Activated CD4-positive, alpha-beta T cell treated with anti-CD3 and anti-CD28 coated beads, Interleukin-2, amount 50 U/mL, for 1 hour (primary cell): ENCODE results near the gene CSNK2A2.

Experiments
- DNase-seq: peaks from one replicate; pipeline ENCODE4 v3.0.0-alpha.2; 2020

Gene CSNK2A2

DNA sequence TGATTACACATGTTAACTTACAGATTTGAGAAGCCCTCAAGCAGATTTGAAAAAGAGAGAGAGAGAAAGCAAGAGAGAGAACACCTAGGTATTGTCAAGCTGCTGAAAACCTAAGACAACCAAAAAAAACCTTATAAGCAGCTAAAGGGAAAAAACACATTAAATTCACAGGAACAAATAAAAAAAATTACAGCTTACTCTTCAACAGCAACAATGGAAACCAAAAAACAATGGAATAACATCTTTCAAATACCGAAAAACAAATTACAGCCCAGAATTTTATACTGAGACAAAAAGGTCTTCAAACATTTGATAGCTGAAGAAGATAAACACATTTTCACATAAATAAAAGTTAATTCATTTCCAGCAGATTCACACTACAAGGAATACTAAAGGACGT is 60.3 kb downstream of the CSNK2A2 start:
- no peak for DNase-seq

DNA sequence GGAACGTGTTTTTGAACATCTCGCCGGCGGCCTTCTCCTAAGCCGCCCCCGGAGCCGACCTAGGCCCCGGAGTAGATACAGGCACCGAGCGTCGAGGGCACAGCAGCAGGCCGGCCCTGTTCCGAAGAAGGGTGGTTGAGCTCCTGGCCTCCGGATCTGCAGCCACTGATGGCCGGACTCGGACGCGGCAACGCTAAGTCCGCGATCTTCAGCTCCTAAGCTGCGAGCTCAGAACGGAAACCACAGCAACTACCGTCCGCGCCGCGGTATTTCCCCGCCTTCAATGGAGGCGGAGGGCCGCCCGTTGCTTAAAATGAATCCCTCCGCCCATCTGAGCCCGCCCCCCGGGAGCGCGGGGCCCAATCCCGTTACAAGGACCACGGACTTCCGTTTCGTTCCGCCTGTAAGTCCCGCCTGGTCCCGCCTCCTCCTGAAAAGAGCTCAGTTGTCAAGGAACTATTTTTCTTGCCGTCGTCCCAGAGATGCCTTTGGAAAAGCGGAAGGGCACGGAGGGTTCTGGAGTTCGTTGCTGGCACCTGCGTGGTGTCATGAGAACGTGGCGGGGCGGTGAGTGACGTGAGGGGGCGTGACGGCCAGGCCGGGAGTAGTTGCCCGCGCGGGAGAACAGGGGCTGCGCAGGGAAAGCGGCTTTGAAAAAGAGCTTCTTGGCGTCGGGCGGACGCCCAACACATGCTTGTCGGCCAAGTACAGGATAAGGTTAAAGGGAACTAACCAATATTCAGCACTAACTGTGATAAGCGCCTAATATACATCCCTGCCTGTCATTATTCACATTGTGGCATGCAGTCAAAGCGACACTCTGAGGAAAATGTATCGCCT is 68.6 kb downstream of the CSNK2A2 start, which contains the start of gene CFAP20:
CFAP20 (minus strand) TSS at position 285 of the 840 bp plus-strand sequence; CDS start at position 19, 266 bp downstream.
- DNase-seq, result peak; percentile 95

DNA sequence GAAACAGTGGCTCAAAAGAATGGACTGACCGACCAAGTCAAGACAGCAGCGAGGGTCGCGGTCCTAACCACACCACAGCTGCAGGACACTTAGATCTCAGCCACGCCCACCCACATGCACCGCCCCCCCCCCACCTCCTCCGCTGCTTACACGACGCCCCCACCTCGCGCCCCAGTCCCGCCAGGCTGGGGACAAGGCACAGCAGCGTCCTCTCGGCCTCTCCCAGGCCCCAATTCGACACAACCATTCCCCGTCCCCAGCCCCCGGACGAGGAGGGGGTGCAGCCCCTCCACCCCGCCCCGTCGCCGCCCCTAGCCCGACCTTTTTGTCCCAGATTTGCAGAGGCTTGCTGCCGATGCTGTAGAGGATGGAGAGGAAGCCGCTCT is 69.2 kb downstream of the CSNK2A2 start:
- DNase-seq, result peak; percentile 22

DNA sequence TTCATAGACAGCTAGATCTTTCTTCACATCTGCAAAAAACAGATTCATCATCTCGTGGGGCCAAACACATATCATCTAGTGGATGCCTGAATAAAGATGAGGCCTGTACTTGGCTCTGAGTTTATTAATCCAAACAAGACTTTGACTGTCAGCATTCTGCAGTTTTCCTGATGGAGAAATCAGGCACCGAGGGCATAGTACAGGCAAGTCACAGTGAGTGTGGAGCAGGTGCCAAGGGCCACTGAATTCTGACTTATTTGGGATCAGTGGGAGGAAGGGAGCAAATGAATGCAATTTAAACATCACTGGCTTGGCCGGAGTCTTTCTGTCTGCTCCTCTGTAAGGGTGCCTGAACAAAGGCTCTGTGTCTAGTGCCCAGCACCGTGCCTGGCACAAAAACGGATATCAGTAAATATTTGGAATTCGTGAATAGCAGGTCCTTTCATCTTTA is 69.7 kb downstream of the CSNK2A2 start:
- no peak for DNase-seq

DNA sequence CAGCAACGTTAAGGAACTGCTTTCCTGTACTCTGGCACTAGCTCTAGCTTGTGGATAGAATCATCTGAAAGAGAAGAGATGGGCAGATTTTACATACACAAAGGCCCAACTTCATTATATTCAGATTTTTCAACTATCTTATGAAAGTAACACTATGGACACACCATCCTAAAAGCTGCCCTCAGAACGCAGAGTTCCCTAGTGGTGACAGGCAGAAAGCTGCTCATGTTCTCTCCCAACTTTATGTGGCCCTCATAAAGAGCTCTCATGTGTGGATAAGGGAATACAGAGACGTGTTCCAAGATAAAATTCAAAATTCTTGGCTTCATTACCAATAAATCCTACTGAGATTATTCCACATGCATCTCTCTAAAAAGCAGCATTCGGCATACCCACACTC is 70.3 kb downstream of the CSNK2A2 start:
- DNase-seq, result no peak

DNA sequence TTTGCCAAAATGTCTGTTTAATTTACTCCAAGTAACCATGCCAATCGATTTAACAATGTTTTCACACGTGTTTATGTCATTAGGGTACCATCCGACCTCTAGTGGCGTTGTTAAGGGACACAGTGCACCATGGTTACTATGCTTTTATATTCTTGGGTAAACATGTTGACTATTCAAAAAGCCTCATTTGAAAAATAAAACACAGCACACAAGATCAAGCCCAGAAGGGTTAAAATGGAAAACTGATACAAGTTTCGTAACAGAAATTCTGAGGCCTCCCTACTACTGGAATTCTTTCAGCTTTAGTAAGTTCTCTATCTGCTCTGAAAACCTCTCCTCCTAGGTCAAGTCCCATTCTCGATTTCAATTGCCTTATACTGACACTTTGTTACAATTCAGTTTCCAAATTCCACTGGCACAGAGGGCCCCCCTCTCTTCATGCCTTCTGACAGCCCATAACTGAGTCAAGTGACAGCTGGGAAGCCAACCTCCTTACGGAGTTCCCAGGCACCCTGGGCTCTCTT is 70.8 kb downstream of the CSNK2A2 start:
- DNase-seq, result peak; percentile 21

DNA sequence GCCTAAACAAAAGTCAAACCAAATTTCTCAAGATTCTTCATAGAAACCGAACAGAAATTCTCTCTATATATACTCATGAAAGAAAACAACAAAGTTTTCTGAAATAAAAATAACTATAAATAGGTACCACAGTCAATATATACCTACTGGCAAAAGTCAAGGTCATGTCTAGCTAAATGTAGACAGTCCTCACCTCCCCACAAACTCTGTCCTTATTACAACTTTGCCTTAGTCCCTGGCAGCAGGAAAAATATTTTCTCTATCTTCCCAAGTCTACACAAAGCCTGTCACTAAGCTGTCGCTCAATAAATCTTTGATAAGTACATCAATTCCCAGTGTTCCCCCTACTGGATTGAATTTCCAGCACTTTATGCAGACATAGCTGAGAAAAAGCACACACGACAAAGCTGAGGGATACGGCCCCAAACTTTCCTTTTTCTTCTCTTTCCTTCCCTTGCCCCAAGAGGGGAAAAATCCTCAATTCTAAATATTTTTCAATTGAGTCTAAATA is 71.4 kb downstream of the CSNK2A2 start:
- DNase-seq, result no peak

DNA sequence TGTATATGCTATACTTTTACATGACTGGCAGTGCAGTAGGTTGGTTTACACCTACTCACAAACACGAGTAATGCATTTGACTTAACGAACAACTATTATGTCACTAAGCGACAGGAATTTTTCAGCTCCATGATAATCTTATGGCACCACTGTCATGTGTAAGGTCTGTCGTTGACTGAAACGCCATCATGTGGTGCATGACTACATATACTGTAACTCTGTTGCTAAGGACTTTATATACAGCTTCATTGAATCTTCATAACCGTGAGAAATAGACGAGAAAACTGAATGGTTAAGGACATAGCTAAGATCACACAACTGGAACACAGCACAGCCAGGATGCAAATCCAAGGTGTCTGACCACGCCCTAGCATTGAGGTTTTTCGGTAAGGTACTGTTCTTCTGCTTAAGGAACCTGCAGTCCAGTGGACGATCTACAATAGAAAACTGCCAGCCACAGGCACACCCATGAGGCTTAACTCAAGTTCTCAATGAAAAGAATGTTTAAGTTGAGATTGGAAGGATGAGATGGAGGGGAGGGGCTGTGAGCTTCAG is 72.0 kb downstream of the CSNK2A2 start:
- DNase-seq, result no peak

DNA sequence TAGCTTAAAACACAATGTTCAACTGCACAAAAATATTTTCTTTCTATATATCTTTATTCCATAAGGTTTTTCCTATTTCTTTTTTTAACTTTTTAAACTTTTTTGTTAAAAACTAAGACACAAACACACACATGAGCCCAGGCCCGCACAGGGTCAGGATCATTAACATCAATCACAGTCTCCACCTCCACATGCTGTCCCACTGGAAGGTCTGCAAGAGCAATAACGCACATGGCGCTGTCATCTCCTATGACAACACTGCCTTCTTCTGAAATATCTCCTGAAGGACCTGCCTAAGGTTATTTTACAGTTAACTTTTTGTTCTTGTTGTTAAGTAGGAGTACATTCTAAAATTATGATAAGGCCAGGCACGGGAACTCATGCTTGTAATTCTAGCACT is 72.9 kb downstream of the CSNK2A2 start:
- no peak for DNase-seq

DNA sequence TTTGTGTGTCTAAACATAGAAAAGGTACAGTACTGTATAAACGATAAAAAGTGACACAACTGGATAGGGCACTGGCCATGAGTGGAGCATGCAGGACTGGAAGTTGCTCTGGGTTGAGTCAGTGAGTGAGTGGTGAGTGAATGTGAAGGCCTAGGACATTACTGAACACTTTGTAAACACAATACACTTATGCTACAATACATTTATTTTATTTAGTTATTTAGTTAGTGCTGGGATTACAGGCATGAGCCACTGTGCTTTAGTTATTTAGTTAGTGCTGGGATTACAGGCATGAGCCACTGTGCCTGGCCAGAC is 73.3 kb downstream of the CSNK2A2 start:
- DNase-seq, result no peak

DNA sequence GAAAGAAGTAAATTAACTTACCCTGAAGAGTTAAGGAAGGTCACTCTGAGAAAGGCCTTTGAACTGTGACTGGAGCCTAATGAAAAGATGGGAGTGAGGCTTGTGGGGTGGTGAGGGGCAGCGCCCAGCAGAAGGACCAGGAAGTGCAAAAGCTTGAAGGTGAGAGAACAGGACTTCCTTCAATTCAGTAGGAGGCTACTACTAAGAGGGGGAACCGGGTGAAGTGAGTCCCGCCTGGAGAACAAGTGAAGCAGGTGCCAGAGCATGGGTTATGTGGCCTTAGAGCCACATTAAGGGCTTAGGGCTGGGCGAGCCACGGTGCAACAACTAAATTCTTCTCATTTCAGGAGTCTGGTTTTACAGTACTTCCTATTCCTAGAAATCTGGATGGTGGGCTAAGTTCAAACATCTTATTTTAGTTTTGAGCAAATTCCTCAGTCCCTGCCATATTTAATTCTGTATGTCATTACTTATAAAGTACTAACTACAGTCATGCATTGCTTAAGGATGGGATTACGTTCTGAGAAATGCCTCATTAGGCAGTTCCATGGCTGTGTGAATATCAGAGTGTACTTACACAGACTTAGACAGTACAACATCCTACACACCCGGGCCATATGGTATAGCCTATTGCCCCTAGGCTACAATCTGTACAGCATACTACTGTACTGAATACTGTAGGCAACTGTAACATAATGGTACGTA is 73.9 kb downstream of the CSNK2A2 start:
- DNase-seq, result no peak

DNA sequence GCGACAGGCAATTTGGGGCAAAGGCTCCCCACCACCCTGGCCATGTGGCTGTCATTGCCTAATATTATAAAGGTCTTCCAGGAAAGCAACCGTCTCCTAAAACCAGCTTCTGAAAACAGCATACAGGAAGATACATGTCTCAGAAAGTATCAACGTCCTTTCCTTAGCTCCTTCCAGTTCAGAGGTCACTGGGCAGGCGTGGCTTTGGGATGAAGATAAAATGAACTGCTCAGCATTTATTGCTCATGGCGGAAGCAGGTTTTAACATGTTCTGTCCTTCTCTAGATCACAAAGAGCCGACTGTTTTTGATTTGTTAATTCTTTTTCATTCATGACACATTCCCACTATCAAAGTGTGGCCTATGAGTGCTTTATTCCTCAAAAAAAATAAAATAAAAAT is 76.8 kb downstream of the CSNK2A2 start:
- DNase-seq, result no peak

DNA sequence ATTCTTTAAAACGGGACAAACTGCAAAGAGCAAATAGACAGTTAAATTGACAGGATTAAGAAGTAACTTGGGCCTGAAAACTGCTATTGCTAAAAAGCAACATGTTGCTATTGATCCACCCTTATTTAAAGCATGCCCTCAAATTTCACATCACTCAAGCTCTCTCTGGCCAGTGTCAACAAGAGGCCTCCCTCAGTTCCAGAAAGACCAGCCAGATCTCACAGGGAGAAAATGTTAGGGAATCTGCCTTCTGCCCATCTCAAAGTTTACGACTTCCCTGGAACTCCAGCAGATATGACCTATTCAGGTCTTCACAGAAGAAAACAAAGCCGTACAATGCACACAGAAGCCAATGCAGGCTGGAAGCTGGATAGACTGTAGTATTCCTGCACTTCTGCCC is 77.7 kb downstream of the CSNK2A2 start:
- no peak for DNase-seq

DNA sequence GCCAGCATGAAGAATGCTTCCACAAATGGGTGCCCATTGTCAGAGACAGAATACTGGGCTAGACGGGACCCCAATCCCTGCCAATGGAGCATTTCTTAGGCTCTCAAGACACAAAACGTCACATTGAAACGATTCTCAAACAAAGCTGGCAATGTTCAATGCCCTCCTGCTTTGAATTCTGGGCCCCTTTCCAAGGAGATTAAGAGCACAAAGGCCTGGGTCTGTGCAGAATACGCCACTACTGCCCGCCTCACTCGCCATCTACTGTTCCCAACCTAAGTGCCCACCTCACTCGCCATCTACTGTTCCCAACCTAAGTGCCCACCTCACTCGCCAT is 78.4 kb downstream of the CSNK2A2 start:
- DNase-seq, result no peak

DNA sequence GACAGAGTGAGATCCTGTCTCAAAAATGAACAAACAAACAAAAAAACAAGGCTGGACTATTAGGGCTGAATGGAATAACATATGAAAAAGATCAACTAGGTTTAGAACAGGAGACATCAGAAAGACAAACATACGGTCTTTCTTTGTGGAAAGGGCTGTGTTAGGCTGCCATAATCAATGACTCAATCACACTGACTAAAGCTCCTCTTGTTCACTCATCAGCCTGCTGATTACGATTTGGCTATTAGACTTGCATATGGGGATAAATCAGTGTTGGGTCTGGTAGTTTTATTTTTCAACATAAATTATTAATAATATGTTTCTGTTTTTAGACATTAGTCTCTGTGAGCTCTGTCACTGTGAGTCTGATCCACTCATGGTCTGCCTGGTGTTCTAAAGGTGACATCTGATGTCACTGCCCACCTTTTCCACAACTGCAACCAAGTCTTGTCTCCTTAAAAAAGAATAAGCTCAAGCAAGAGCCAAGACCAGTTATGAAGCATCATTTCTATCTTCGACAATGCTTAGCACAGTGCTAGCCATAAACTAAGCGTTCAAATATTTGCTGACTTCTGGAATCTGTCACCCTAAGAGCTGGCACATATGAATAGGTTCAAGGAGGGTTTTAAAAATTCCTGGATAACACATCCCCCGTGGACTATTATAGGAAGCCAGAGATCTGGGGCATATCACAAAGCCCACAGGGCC is 79.0 kb downstream of the CSNK2A2 start:
- no peak for DNase-seq

DNA sequence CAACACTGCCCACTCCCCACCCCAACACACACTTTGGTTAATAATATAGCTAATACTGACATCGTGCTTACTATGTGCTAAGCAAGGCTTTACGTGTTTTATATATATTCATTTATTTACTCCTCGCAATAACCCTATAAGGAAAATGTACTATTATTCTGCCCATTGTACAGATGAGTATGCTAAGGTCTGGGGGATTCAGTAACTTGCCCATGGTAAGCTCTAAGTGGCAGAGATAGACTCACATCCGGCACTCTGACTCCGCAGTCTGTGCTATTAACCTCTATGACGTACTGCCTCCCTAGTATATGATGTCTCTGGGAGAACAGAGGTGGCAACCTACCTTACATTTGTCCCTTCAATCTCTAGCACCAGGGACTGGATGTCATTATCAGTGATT is 81.4 kb downstream of the CSNK2A2 start:
- DNase-seq, result no peak

DNA sequence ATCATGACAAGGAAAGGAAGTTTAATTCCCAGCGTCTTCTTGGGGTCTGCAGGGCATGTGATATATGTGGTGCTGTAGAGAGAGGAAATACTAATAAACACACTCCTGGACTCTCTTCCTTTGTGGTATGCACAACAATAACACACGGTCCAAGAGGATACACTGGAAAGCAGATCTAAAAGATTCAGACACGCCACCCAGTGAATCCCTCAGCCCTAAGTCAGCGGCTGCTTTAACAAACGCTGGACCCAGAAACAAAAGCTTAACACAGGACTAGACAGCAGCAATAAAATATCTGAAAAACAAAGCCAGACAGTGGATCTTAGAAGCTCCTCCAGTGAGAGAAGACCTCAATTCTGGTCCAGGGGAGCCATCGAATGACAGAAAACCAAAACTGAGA is 81.8 kb downstream of the CSNK2A2 start:
- DNase-seq, result no peak

DNA sequence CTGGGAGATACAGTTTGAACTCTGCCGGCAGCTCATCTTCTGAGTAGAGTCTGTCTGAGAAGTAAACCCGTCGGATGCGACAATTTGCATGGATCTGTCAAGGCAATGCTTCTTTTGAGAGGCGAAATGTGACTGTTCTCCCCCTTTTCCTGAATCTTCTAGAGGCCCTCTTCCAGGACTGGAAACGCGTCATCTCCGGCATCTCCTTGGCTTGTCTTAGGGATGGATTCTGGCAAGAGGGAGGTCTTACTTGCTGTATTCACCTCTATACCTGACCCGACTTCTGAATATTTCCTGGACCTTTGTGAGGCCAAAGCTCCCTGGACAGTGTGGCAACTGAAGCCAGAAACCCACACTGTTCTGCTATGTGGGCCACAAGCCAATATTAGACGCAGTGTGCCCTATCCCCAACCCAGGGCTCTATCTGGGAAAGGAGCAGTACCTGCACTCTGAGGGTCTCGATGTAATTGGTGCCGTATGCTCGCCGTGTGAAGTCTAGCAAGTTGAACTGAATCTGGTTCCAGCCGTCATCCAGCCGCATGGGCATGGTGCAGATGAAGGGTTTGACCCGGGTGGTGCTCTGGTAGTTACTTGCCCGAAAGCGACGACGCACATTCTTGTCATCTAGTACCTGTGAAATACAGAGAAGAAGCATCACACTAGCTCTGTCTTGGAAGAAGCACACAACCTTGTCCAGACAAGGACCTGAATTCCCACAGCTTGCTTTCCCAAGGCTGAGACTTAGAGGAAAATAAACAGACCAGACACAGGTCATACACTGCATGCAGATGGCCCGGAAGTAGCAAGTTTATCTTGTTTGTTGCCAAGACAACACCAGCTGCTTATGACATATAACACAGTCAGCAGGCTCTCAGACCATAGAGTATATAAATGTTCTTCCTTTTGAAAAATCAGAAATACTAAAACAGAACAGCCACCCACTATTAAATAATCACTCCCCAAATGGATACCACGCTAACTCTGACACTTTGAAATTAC is 82.8 kb downstream of the CSNK2A2 start:
- DNase-seq, result no peak

DNA sequence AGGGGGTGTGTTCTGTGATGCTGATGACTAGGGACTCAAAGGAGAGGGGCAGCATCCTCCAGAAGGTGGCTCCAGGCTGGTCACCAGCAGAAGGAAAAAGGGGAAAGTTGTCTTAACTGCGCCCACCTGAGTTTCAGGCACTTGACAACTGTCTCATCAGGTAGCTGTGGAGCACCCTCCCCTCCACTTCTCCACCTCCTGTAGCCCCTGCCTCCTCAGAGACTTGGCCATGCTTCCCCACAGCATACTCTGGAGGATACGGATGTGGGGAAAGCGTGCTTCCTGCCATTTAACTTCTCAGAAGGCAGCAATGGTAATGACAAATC is 86.6 kb downstream of the CSNK2A2 start:
- DNase-seq, result no peak

DNA sequence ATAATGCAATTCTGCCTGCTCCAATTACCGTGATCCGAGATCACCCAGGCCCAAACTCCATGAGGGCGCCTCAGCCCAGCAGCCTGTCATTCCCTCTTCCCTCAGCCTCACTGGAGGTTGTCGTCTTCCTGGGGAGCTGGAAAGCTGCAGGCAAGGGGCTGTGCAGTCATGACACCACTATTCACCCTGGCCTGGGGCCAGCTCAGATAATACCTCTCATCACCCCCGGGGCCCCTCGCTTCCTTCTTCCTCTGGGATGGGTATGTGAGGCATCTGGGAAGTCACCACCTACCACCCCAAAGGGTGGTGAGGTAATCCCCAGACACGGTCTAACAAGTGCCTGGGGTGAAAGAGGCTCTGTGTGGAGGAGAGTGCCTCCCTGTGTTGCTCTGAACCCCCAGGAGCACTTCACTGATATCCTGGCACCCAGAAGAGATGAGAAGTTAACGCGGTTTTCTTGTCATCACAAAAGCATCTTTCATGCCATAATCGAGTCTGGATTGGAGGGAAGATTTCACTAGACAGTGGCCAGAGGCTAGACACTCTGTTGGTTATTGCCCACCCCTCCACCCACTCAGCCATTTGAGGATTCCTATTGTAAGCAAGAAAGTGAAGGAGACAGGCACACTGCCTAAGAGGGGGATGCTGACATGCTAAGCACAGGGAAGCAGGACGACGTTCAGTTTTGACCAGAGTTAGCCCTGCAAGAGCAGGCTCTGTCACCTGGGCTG is 87.2 kb downstream of the CSNK2A2 start:
- DNase-seq, result no peak

DNA sequence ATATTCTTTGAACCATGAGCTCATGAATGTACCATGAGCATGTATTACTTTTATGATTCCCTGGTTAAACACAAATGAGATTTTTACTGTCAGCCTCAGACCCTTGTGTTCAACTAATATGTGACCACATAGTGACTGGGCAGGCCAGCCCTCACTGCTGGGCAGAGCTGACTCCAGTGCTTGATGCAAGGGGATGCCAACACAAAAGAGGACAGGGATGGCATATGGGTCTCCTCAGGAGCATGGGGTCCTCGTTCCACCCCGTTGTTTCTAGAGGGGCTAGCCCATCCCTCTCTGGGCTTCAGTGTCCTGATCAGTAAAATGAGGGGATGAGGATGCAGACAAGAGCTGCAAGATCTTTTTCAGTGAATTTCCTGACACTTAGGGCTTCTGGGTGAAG is 88.0 kb downstream of the CSNK2A2 start:
- no peak for DNase-seq
